Measurements from ENCODE around the gene B4GALNT2.

The B4GALNT2 gene

DNA sequence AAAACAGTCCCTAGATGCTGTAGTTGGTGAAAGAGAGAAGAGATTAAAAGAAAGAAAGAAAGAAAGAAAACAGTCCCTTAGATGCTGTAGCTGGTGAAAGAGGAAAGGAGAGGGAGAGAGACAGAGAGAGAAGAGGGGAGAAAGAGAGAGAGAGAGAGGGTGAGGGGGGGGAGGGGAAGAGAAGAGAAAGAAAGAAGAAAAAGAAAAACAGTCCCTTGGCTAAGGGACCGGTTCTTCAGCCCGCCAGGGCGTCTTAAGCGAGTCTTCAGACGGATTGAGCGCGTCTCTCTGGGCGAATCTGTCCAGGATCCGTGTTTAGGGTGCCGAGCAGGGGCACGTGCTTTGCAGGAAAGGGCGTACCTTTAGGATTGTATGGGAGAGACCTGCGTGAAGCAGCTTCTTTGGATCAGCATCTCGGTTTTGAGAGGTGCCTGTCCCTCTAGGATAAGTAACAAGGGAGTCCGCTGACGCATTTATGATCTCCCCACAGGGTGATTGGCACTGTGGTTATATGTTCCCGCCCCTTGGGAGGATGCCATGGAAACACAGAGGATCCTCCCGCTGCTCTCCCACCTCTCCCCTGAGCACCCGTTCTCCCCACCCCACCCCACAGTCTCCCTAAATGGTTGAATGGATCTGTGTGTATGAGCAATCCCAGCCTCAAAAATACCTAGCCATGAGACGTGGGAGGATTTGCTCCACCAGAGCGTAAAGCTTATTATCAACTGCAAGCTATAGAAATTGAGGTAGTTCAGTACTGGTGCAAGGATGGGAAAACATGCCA lies 61.1 kb downstream of the B4GALNT2 start:
- Histone ChIP-seq H3K18ac (ENCODE audit: low read length) (no peak overlapping the region), H2BK5ac (ENCODE audit: low read depth, low read length, poor library complexity) (no peak overlapping the region), H4K91ac (ENCODE audit: low read depth, low read length) (no peak overlapping the region), H4K12ac (ENCODE audit: low read depth, low read length) (peak overlapping the region; percentile 43), H3K4me1 (ENCODE audit: control insufficient read depth in 1 of 2, insufficient read depth in 2 of 2, low read length in 2 of 2) (peaks cover 2 to 3% of the 10 kb centered on the region in 2 experiments), H4K8ac (ENCODE audit: low read depth, low read length) (peak overlapping the region; percentile 62), H3K4me2 (ENCODE audit: low read length) (peak overlapping the region; percentile 48), H3K79me2 (ENCODE audit: control insufficient read depth, insufficient read depth, low read length, poor library complexity) (peaks cover 2% of the 10 kb centered on the region), H2BK120ac (ENCODE audit: insufficient read depth, low read length, poor library complexity) (no peak overlapping the region), H3K36me3 (ENCODE audit: control insufficient read depth in 1 of 2, insufficient read depth in 2 of 2, low read length in 2 of 2) (no peaks in the 10 kb centered on the region), H3K23ac (ENCODE audit: low read length) (no peak overlapping the region), H3K9me3 (ENCODE audit: insufficient read depth, low read depth, low read length) (no peaks in the 10 kb centered on the region), H2AFZ (ENCODE audit: insufficient read depth, low read length, poor library complexity) (peak overlapping the region; percentile 99), H3K79me1 (ENCODE audit: low read length) (peaks cover 4% of the 10 kb centered on the region), H3K14ac (ENCODE audit: low read length) (peak overlapping the region; percentile 65), H2AK5ac (ENCODE audit: low read length) (no peak overlapping the region), H3K27ac (ENCODE audit: low read depth, low read length) (no peak overlapping the region), H3K4ac (ENCODE audit: low read depth, low read length) (no peak overlapping the region), H3K4me3 (ENCODE audit: low read depth, low read length) (peak overlapping the region; percentile 3), H3K9ac (ENCODE audit: low read length) (no peak overlapping the region), H3K27me3 (ENCODE audit: insufficient read depth, low read length) (no peaks in the 10 kb centered on the region), H2BK12ac (ENCODE audit: low read length) (no peak overlapping the region)
- WGBS (ENCODE audit: extremely low coverage, insufficient coverage, insufficient read length) = no CpG with 5 or more reads among the region's 21 CpGs
- peak; percentile 16 to 51 for DNase-seq

DNA sequence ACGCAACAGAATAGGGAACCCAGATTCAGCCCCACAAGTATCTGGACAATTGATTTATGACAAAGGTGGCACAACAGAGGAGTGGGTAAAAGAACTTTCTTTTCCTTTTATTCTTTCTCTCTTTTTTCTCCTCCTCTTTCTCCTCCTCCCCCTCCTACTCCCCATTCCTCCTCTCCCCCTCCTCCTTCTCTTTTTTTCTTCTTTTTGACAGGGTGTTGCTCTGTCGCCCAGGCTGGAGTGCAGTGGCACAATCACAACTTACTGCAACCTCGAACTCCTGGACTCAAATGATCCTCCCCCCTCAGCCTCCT lies 61.7 kb downstream of the B4GALNT2 start:
- Histone ChIP-seq H2BK120ac (ENCODE audit: insufficient read depth, low read length, poor library complexity) (no peak overlapping the region), H3K14ac (ENCODE audit: low read length) (no peak overlapping the region), H3K4me2 (ENCODE audit: low read length) (no peak overlapping the region), H4K12ac (ENCODE audit: low read depth, low read length) (no peak overlapping the region), H3K36me3 (ENCODE audit: control insufficient read depth in 1 of 2, insufficient read depth in 2 of 2, low read length in 2 of 2) (no peaks in the 10 kb centered on the region), H3K4ac (ENCODE audit: low read depth, low read length) (no peak overlapping the region), H3K18ac (ENCODE audit: low read length) (no peak overlapping the region), H3K9ac (ENCODE audit: low read length) (no peak overlapping the region), H2BK5ac (ENCODE audit: low read depth, low read length, poor library complexity) (no peak overlapping the region), H4K8ac (ENCODE audit: low read depth, low read length) (no peak overlapping the region), H3K4me1 (ENCODE audit: control insufficient read depth in 1 of 2, insufficient read depth in 2 of 2, low read length in 2 of 2) (peaks cover 2 to 3% of the 10 kb centered on the region in 2 experiments), H3K79me2 (ENCODE audit: control insufficient read depth, insufficient read depth, low read length, poor library complexity) (peaks cover 2% of the 10 kb centered on the region), H3K4me3 (ENCODE audit: low read depth, low read length) (no peak overlapping the region), H2BK12ac (ENCODE audit: low read length) (no peak overlapping the region), H2AK5ac (ENCODE audit: low read length) (no peak overlapping the region), H3K27ac (ENCODE audit: low read depth, low read length) (no peak overlapping the region), H2AFZ (ENCODE audit: insufficient read depth, low read length, poor library complexity) (no peak overlapping the region), H4K91ac (ENCODE audit: low read depth, low read length) (no peak overlapping the region), H3K27me3 (ENCODE audit: insufficient read depth, low read length) (no peaks in the 10 kb centered on the region), H3K9me3 (ENCODE audit: insufficient read depth, low read depth, low read length) (no peaks in the 10 kb centered on the region), H3K79me1 (ENCODE audit: low read length) (peaks cover 4% of the 10 kb centered on the region), H3K23ac (ENCODE audit: low read length) (no peak overlapping the region)
- no CpG with 5 or more reads among the region's 3 CpGs for WGBS (ENCODE audit: extremely low coverage, insufficient coverage, insufficient read length)
- DNase-seq = no peak

DNA sequence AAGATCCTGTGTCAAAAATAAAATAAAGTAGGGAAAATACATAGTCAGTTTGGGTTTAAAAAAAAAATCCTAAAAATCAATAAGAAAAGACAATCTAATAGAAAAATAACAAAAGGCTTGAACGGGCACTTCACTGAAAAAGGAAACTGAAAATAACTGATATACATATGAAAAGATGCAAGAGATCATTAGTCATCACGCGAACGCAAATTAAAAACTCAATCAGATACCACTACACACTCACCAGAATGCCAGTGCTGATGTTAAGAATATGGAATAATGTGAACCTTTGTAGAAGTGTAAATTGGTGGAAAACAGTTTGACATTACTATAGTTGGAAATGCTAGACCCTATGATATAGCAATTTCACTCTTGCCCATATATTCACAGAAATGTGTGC lies 63.2 kb downstream of the B4GALNT2 start:
- no peak overlapping the region for H2BK12ac ChIP-seq (ENCODE audit: low read length)
- WGBS (ENCODE audit: extremely low coverage, insufficient coverage, insufficient read length) = no CpG with 5 or more reads among the region's 4 CpGs

DNA sequence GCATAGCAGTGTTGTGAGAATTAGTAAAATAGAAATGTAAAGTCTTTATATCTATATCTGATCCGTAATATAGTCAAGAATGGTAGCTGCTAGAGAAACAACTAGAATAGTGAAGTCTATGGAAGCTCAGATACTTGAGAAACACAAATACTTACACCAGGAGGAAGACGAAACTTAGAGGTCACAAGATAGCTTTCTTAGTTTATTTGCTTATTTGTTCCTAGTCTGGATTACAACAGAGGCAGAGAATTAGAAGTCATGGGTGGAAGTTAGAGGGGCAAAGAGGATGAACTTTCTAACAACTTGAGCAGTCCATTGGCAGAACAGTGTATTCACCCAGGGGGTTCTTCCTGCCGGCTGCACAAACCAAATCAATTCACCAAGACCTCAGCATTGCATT lies 64.0 kb downstream of the B4GALNT2 start:
- no peak for DNase-seq
- H3K4ac ChIP-seq (ENCODE audit: low read depth, low read length) = no peak overlapping the region
- no peak overlapping the region for H3K14ac ChIP-seq (ENCODE audit: low read length)
- H2AFZ ChIP-seq (ENCODE audit: insufficient read depth, low read length, poor library complexity) = no peak overlapping the region
- H3K4me1 ChIP-seq (ENCODE audit: control insufficient read depth in 1 of 2, insufficient read depth in 2 of 2, low read length in 2 of 2) = peaks cover 2 to 3% of the 10 kb centered on the region in 2 experiments
- H3K36me3 ChIP-seq (ENCODE audit: control insufficient read depth in 1 of 2, insufficient read depth in 2 of 2, low read length in 2 of 2) = no peaks in the 10 kb centered on the region
- no peaks in the 10 kb centered on the region for H3K27me3 ChIP-seq (ENCODE audit: insufficient read depth, low read length)
- H2BK12ac ChIP-seq (ENCODE audit: low read length) = no peak overlapping the region
- H3K9ac ChIP-seq (ENCODE audit: low read length) = no peak overlapping the region
- no peak overlapping the region for H3K18ac ChIP-seq (ENCODE audit: low read length)
- no peak overlapping the region for H2BK120ac ChIP-seq (ENCODE audit: insufficient read depth, low read length, poor library complexity)
- peaks cover 4% of the 10 kb centered on the region for H3K79me1 ChIP-seq (ENCODE audit: low read length)
- H4K12ac ChIP-seq (ENCODE audit: low read depth, low read length) = no peak overlapping the region
- H3K27ac ChIP-seq (ENCODE audit: low read depth, low read length) = no peak overlapping the region
- H3K4me2 ChIP-seq (ENCODE audit: low read length) = no peak overlapping the region
- WGBS (ENCODE audit: extremely low coverage, insufficient coverage, insufficient read length) = no CpG with 5 or more reads among the region's 3 CpGs
- no peak overlapping the region for H3K4me3 ChIP-seq (ENCODE audit: low read depth, low read length)
- no peak overlapping the region for H4K8ac ChIP-seq (ENCODE audit: low read depth, low read length)
- peaks cover 2% of the 10 kb centered on the region for H3K79me2 ChIP-seq (ENCODE audit: control insufficient read depth, insufficient read depth, low read length, poor library complexity)
- H2AK5ac ChIP-seq (ENCODE audit: low read length) = no peak overlapping the region
- H3K9me3 ChIP-seq (ENCODE audit: insufficient read depth, low read depth, low read length) = no peaks in the 10 kb centered on the region
- H2BK5ac ChIP-seq (ENCODE audit: low read depth, low read length, poor library complexity) = no peak overlapping the region
- H3K23ac ChIP-seq (ENCODE audit: low read length) = no peak overlapping the region
- no peak overlapping the region for H4K91ac ChIP-seq (ENCODE audit: low read depth, low read length)

More for the DNA sequence above, 63.2 kb downstream of the B4GALNT2 start:
- H3K4me2 ChIP-seq (ENCODE audit: low read length) = no peak overlapping the region
- H3K27me3 ChIP-seq (ENCODE audit: insufficient read depth, low read length) = no peaks in the 10 kb centered on the region
- no peak overlapping the region for H3K14ac ChIP-seq (ENCODE audit: low read length)
- no peak overlapping the region for H3K4ac ChIP-seq (ENCODE audit: low read depth, low read length)
- no peak overlapping the region for H3K18ac ChIP-seq (ENCODE audit: low read length)
- H3K4me3 ChIP-seq (ENCODE audit: low read depth, low read length) = no peak overlapping the region
- no peak overlapping the region for H4K12ac ChIP-seq (ENCODE audit: low read depth, low read length)
- no peak overlapping the region for H2BK5ac ChIP-seq (ENCODE audit: low read depth, low read length, poor library complexity)
- H2AK5ac ChIP-seq (ENCODE audit: low read length) = no peak overlapping the region
- H3K79me1 ChIP-seq (ENCODE audit: low read length) = peaks cover 4% of the 10 kb centered on the region
- H2BK120ac ChIP-seq (ENCODE audit: insufficient read depth, low read length, poor library complexity) = no peak overlapping the region
- no peak overlapping the region for H3K9ac ChIP-seq (ENCODE audit: low read length)
- no peak overlapping the region for H3K27ac ChIP-seq (ENCODE audit: low read depth, low read length)
- H3K79me2 ChIP-seq (ENCODE audit: control insufficient read depth, insufficient read depth, low read length, poor library complexity) = peaks cover 2% of the 10 kb centered on the region
- H4K91ac ChIP-seq (ENCODE audit: low read depth, low read length) = no peak overlapping the region
- no peaks in the 10 kb centered on the region for H3K9me3 ChIP-seq (ENCODE audit: insufficient read depth, low read depth, low read length)
- no peak overlapping the region for H4K8ac ChIP-seq (ENCODE audit: low read depth, low read length)
- no peak for DNase-seq
- no peaks in the 10 kb centered on the region for H3K36me3 ChIP-seq (ENCODE audit: control insufficient read depth in 1 of 2, insufficient read depth in 2 of 2, low read length in 2 of 2)
- H3K23ac ChIP-seq (ENCODE audit: low read length) = no peak overlapping the region
- H3K4me1 ChIP-seq (ENCODE audit: control insufficient read depth in 1 of 2, insufficient read depth in 2 of 2, low read length in 2 of 2) = peaks cover 2 to 3% of the 10 kb centered on the region in 2 experiments
- H2AFZ ChIP-seq (ENCODE audit: insufficient read depth, low read length, poor library complexity) = no peak overlapping the region
